Keratinocyte (primary cell): Measurements from ENCODE around the gene IVNS1ABP. TPM values are rescaled to one million over a fixed set of nuclear protein-coding genes. Genes with fewer than 3 reads are reported as not detected.
"Not testable (repeated sequence)": the region's sequence is repeated elsewhere in the genome, so short reads cannot be mapped to it uniquely, and the experiment has no call there.

Source experiments
- DNase-seq: peaks from one replicate; pipeline ENCODE4 v3.0.0-alpha.2; 2011; ENCODE audit warnings: low read depth, missing footprints, low spot score
- FAIRE-seq: peaks from 2 replicates; lab custom pipeline; 2011; peaks lifted over from hg19 to GRCh38; lab: Jason Lieb, UNC
- H2AFZ ChIP-seq: 2 replicates; pipeline ENCODE4 v1.6.0; 2012; ENCODE audit warnings: low read length, control low read depth, inconsistent platforms; ENCODE audit not compliant: control insufficient read depth
- H3K27ac ChIP-seq: 2 replicates; pipeline ENCODE4 v1.5.1; 2011; ENCODE audit warnings: low read length; ENCODE audit not compliant: control insufficient read depth, insufficient read depth
- H3K27me3 ChIP-seq: 3 replicates; pipeline ENCODE4 v1.6.0; 2011; ENCODE audit warnings: low read length; ENCODE audit not compliant: control insufficient read depth, insufficient read depth; ENCODE audit errors: extremely low read depth
- H3K36me3 ChIP-seq, 2 experiments: 2 replicates in 1 of 2; 3 replicates in 1 of 2; pipeline ENCODE4 v1.5.1; 2011; ENCODE audit warnings: low read length in 2 of 2, mild to moderate bottlenecking in 1 of 2; ENCODE audit not compliant: control insufficient read depth in 2 of 2, insufficient read depth in 2 of 2; ENCODE audit errors: extremely low read depth in 1 of 2
- H3K4me1 ChIP-seq: 3 replicates; pipeline ENCODE4 v1.5.1; 2011; ENCODE audit warnings: low read length; ENCODE audit not compliant: control insufficient read depth, insufficient read depth; ENCODE audit errors: extremely low read depth
- H3K4me2 ChIP-seq: 3 replicates; pipeline ENCODE4 v1.6.0; 2011; ENCODE audit warnings: low read depth, low read length; ENCODE audit not compliant: control insufficient read depth, insufficient read depth; ENCODE audit errors: extremely low read depth
- H3K4me3 ChIP-seq, 3 experiments: fragments of 200-600 bp in 1 of 3; sonication (generic) in 1 of 3; 2 replicates in 2 of 3; 3 replicates in 1 of 3; pipeline ENCODE4 v1.5.1; 2011 to 2016; ENCODE audit warnings: low read length in 3 of 3, mild to moderate bottlenecking in 3 of 3, control low read depth in 2 of 3, inconsistent platforms in 1 of 3, low read depth in 1 of 3, mixed read lengths in 1 of 3, mixed run types in 1 of 3, moderate library complexity in 1 of 3; ENCODE audit not compliant: control insufficient read depth in 2 of 3, insufficient read depth in 2 of 3; ENCODE audit errors: extremely low read depth in 1 of 3
- H3K79me2 ChIP-seq: 2 replicates; pipeline ENCODE4 v1.6.0; 2012; ENCODE audit warnings: low read length; ENCODE audit not compliant: control insufficient read depth, insufficient read depth
- H3K9ac ChIP-seq: 3 replicates; pipeline ENCODE4 v1.6.0; 2011; ENCODE audit warnings: low read length; ENCODE audit not compliant: control insufficient read depth, insufficient read depth; ENCODE audit errors: extremely low read depth
- H3K9me1 ChIP-seq: 3 replicates; pipeline ENCODE4 v1.6.0; 2011; ENCODE audit warnings: low read length; ENCODE audit not compliant: control insufficient read depth, insufficient read depth; ENCODE audit errors: extremely low read depth
- H3K9me3 ChIP-seq: 2 replicates; pipeline ENCODE4 v1.5.1; 2012; ENCODE audit warnings: low read depth, low read length; ENCODE audit not compliant: control insufficient read depth
- H4K20me1 ChIP-seq: 3 replicates; pipeline ENCODE4 v1.6.0; 2011; ENCODE audit warnings: low read length; ENCODE audit not compliant: control insufficient read depth, insufficient read depth; ENCODE audit errors: extremely low read depth
- CTCF ChIP-seq, 3 experiments: IDR thresholded peaks in 1 of 3; conservative IDR thresholded peaks in 1 of 3; optimal IDR thresholded peaks in 1 of 3; 2 replicates in 2 of 3; 3 replicates in 1 of 3; pipeline versions ENCODE3 to v1.5.1; 2011; ENCODE audit warnings: low read length in 3 of 3, mild to moderate bottlenecking in 3 of 3, moderate library complexity in 2 of 3, control low read depth in 1 of 3, inconsistent platforms in 1 of 3; ENCODE audit not compliant: insufficient read depth in 2 of 3; ENCODE audit errors: extremely low read depth in 1 of 3
- EZH2 ChIP-seq: IDR thresholded peaks from one replicate; pipeline ENCODE4 v1.6.1; 2012; ENCODE audit warnings: inconsistent platforms, mild to moderate bottlenecking, low read length, moderate library complexity
- dilution Hi-C: fragments of 300-500 bp; cut with MboI; formaldehyde crosslinking; loops from one replicate; pipeline ENCODE4 v1.7.0; 2020; ENCODE audit warnings: low sequenced_read_pairs; ENCODE audit not compliant: extremely low pct_ligation_motif_present
- polyA plus RNA-seq, 5 experiments: library from polyadenylated mRNA; depleted of rRNA in 3 of 5; stranded (reverse) in 3 of 5; stranded (forward) in 1 of 5; unstranded in 1 of 5; fragments of >200 nt; gene quantifications; 1 replicate in 1 of 5; 2 replicates in 3 of 5; 3 replicates in 1 of 5; pipeline versions ENCODE4 v1.2.1 to v1.2.3, GENCODE V29; 2011 to 2012; ENCODE audit warnings: missing spikeins in 2 of 5, low read depth in 1 of 5, low replicate concordance in 1 of 5

The IVNS1ABP gene
- polyA plus RNA-seq, 1 donor (not counting 4 experiments of a cell fraction or from before 2014, with no cell fraction given) = 162 TPM

DNA sequence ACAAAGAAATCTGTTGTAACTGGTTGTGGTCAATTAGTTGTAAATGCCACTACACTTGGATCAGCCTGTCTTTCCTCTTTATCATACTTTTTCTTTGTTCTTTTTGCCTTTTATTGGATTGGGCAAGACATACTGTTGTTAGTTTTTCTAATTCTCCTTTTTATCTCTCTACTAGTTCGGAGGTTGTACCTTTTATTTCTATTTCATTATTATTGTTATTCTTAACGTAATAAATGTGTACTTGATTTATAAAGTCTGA is 59.2 kb downstream of the IVNS1ABP start:
- H3K4me3 ChIP-seq = no peak overlapping the region
- no peaks in the 10 kb centered on the region for H3K27me3 ChIP-seq
- DNase-seq = no peak
- H3K79me2 ChIP-seq = no peaks in the 10 kb centered on the region
- H3K9me1 ChIP-seq = no peaks in the 10 kb centered on the region
- H3K4me2 ChIP-seq = no peak overlapping the region
- H3K9ac ChIP-seq = no peak overlapping the region
- H3K27ac ChIP-seq = no peak overlapping the region
- no peak for TF ChIP-seq CTCF (optimal IDR thresholded peaks at IDR 0.05 in 1 of 3, IDR thresholded peaks at IDR 0.05 in 1 of 3, conservative IDR thresholded peaks at IDR 0.05 in 1 of 3; ENCODE audit: extremely low read depth in 1 of 3, insufficient read depth in 2 of 3, low read length in 3 of 3)
- no peak for TF ChIP-seq EZH2
- H2AFZ ChIP-seq = no peak overlapping the region
- no peaks in the 10 kb centered on the region for H3K36me3 ChIP-seq
- H3K4me1 ChIP-seq = no peaks in the 10 kb centered on the region
- dilution Hi-C loops = no loop called here
- no peak for FAIRE-seq
- no peaks in the 10 kb centered on the region for H4K20me1 ChIP-seq
- no peaks in the 10 kb centered on the region for H3K9me3 ChIP-seq

- H2AFZ ChIP-seq, H3K27ac ChIP-seq, H4K20me1 ChIP-seq, H3K27me3 ChIP-seq, H3K79me2 ChIP-seq, H3K9me1 ChIP-seq, H3K4me1 ChIP-seq, dilution Hi-C loops, H3K9me3 ChIP-seq, H3K4me2 ChIP-seq, H3K36me3 ChIP-seq, H3K4me3 ChIP-seq, H3K9ac ChIP-seq, FAIRE-seq, DNase-seq: not testable (repeated sequence)
Observed at GRCh38 chr1:185257116-185257949, 59.7 kb downstream of the IVNS1ABP start.

GRCh38 chr1:185255595-185255994 is 61.4 kb downstream of the IVNS1ABP start:
- H3K9ac ChIP-seq, FAIRE-seq, H3K4me3 ChIP-seq, H4K20me1 ChIP-seq, H3K79me2 ChIP-seq, H3K27me3 ChIP-seq, H3K4me2 ChIP-seq, H2AFZ ChIP-seq, DNase-seq, dilution Hi-C loops, H3K36me3 ChIP-seq, H3K4me1 ChIP-seq, H3K9me3 ChIP-seq, H3K27ac ChIP-seq, H3K9me1 ChIP-seq: not testable (repeated sequence)

DNA sequence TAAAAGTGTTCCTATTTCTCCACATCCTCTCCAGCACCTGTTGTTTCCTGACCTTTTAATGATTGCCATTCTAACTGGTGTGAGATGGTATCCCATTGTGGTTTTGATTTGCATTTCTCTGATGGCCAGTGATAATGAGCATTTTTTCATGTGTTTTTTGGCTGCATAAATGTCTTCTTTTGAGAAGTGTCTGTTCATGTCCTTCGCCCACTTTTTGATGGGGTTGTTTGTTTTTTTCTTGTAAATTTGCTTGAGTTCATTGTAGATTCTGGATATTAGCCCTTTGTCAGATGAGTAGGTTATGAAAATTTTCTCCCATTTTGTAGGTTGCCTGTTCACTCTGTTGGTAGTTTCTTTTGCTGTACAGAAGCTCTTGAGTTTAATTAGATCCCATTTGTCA is 64.6 kb downstream of the IVNS1ABP start:
- H3K4me1 ChIP-seq, H3K9me3 ChIP-seq, dilution Hi-C loops, H4K20me1 ChIP-seq, H3K27me3 ChIP-seq, H3K4me3 ChIP-seq, H2AFZ ChIP-seq, H3K9me1 ChIP-seq, H3K27ac ChIP-seq, DNase-seq, H3K9ac ChIP-seq, H3K4me2 ChIP-seq, H3K36me3 ChIP-seq, H3K79me2 ChIP-seq, FAIRE-seq: not testable (repeated sequence)
